Brain pericyte (primary cell): ENCODE measurements around the gene ROM1.
"Not testable (repeated sequence)": the region's sequence is repeated elsewhere in the genome, so short reads cannot be mapped to it uniquely, and the experiment has no call there.

Experiments
- DNase-seq: peaks from one replicate; pipeline ENCODE4 v3.0.0-alpha.2; 2012; ENCODE audit warnings: low read depth, low spot score

ROM1 gene

GRCh38 chr11:62610403-62610802, 2.7 kb upstream of the ROM1 start:
- no peak for DNase-seq

GRCh38 chr11:62610814-62611704, 2.0 kb upstream of the ROM1 start:
- DNase-seq = no peak

GRCh38 chr11:62611705-62612365, 1.2 kb upstream of the ROM1 start:
- DNase-seq = no peak

- DNase-seq = no peak
These were observed 278 bp downstream of the ROM1 start for GRCh38 chr11:62613291-62613778.

GRCh38 chr11:62614275-62614674, 1.2 kb downstream of the ROM1 start:
- DNase-seq = no peak

GRCh38 chr11:62615521-62615920, 2.5 kb downstream of the ROM1 start:
- DNase-seq = no peak

GRCh38 chr11:62616957-62617356, 3.9 kb downstream of the ROM1 start:
- DNase-seq = not testable (repeated sequence)

GRCh38 chr11:62621027-62621566, 8.0 kb downstream of the ROM1 start:
- DNase-seq = no peak

GRCh38 chr11:62621567-62622470, 8.8 kb downstream of the ROM1 start, which contains the start of gene B3GAT3:
TSS of gene B3GAT3 (minus strand) at chr11:62621986. CDS start at chr11:62621947, 39 bp downstream.
- peak; percentile 94 for DNase-seq

GRCh38 chr11:62622476-62623089, 9.5 kb downstream of the ROM1 start:
- no peak for DNase-seq

GRCh38 chr11:62627713-62628112, 14.7 kb downstream of the ROM1 start:
- DNase-seq = no peak

GRCh38 chr11:62632492-62632891, 19.4 kb downstream of the ROM1 start:
- DNase-seq = no peak

- no peak for DNase-seq
These were observed 31.2 kb downstream of the ROM1 start for GRCh38 chr11:62644220-62644619.

GRCh38 chr11:62645671-62645945, 32.6 kb downstream of the ROM1 start:
- no peak for DNase-seq

GRCh38 chr11:62645946-62646824, 33.1 kb downstream of the ROM1 start, which contains the start of gene GANAB:
TSS of gene GANAB (minus strand) at chr11:62646613. CDS start at chr11:62646599, 14 bp downstream.
- DNase-seq = peak; percentile 92

GRCh38 chr11:62646825-62647608, 34.0 kb downstream of the ROM1 start:
- DNase-seq = no peak

- no peak for DNase-seq
These were observed 34.5 kb downstream of the ROM1 start for GRCh38 chr11:62647609-62648005.

GRCh38 chr11:62648185-62648966, 35.3 kb downstream of the ROM1 start:
- no peak for DNase-seq
